Astrocyte (in vitro differentiated cells and primary cell): ENCODE results near the gene LRRC18. TPM values are rescaled to one million over a fixed set of nuclear protein-coding genes. Genes with fewer than 3 reads are reported as not detected.

Experiments
- DNase-seq: peaks from one replicate; pipeline ENCODE4 v3.0.0-alpha.2; 2010; ENCODE audit warnings: low read depth
- FAIRE-seq: peaks from 2 replicates; lab custom pipeline; 2011; peaks lifted over from hg19 to GRCh38; lab: Jason Lieb, UNC
- H2AFZ ChIP-seq: 2 replicates; pipeline ENCODE4 v1.6.0; 2012; ENCODE audit warnings: low read depth, low read length, inconsistent platforms
- H3K27ac ChIP-seq: 2 replicates; pipeline ENCODE4 v1.5.1; 2011; ENCODE audit warnings: low read depth, low read length, inconsistent platforms
- H3K27me3 ChIP-seq: 2 replicates; pipeline ENCODE4 v1.6.0; 2011; ENCODE audit warnings: low read length, inconsistent platforms; ENCODE audit not compliant: insufficient read depth
- H3K36me3 ChIP-seq: 2 replicates; pipeline ENCODE4 v1.5.1; 2011; ENCODE audit warnings: low read length, inconsistent platforms; ENCODE audit not compliant: insufficient read depth
- H3K4me1 ChIP-seq: 2 replicates; pipeline ENCODE4 v1.5.1; 2011; ENCODE audit warnings: low read length, inconsistent platforms; ENCODE audit not compliant: insufficient read depth
- H3K4me2 ChIP-seq: 2 replicates; pipeline ENCODE4 v1.6.0; 2012; ENCODE audit warnings: low read length, inconsistent platforms
- H3K4me3 ChIP-seq: 2 replicates; pipeline ENCODE4 v1.5.1; 2011; ENCODE audit warnings: low read depth, mild to moderate bottlenecking, low read length, inconsistent platforms; ENCODE audit not compliant: insufficient read depth
- H3K79me2 ChIP-seq: 2 replicates; pipeline ENCODE4 v1.6.0; 2012; ENCODE audit warnings: mild to moderate bottlenecking, low read length, inconsistent platforms; ENCODE audit not compliant: insufficient read depth
- H3K9ac ChIP-seq: 2 replicates; pipeline ENCODE4 v1.6.0; 2012; ENCODE audit warnings: mild to moderate bottlenecking, low read length, inconsistent platforms
- H3K9me3 ChIP-seq: 2 replicates; pipeline ENCODE4 v1.5.1; 2012; ENCODE audit warnings: low read depth, mild to moderate bottlenecking, low read length, inconsistent platforms; ENCODE audit not compliant: insufficient read depth
- H4K20me1 ChIP-seq: 2 replicates; pipeline ENCODE4 v1.6.0; 2012; ENCODE audit warnings: low read length, inconsistent platforms; ENCODE audit not compliant: insufficient read depth
- H3K27ac Mint-ChIP-seq: one replicate; pipeline ENCODE4 v1.8.0; 2021; ENCODE audit warnings: mild to moderate bottlenecking, mixed read lengths; ENCODE audit not compliant: unreplicated experiment
- H3K27me3 Mint-ChIP-seq: one replicate; pipeline ENCODE4 v1.8.0; 2021; ENCODE audit warnings: low read depth, mixed read lengths; ENCODE audit not compliant: unreplicated experiment
- H3K36me3 Mint-ChIP-seq: one replicate; pipeline ENCODE4 v1.8.0; 2021; ENCODE audit warnings: low read depth, mixed read lengths; ENCODE audit not compliant: unreplicated experiment
- H3K4me1 Mint-ChIP-seq: one replicate; pipeline ENCODE4 v1.8.0; 2021; ENCODE audit warnings: low read depth, mixed read lengths; ENCODE audit not compliant: unreplicated experiment
- H3K4me3 Mint-ChIP-seq: one replicate; pipeline ENCODE4 v1.8.0; 2021; ENCODE audit warnings: mild to moderate bottlenecking, moderate library complexity, mixed read lengths; ENCODE audit not compliant: unreplicated experiment
- H3K9me3 Mint-ChIP-seq: one replicate; pipeline ENCODE4 v1.8.0; 2021; ENCODE audit warnings: mild to moderate bottlenecking, mixed read lengths; ENCODE audit not compliant: unreplicated experiment
- CTCF ChIP-seq: IDR thresholded peaks from 2 replicates; pipeline ENCODE4 v1.5.1; 2011; ENCODE audit warnings: low read depth, mild to moderate bottlenecking, inconsistent platforms, low read length, moderate library complexity; ENCODE audit not compliant: insufficient read depth
- EZH2 ChIP-seq: IDR thresholded peaks from 2 replicates; pipeline ENCODE4 v1.6.1; 2012; ENCODE audit warnings: mild to moderate bottlenecking, low read length, inconsistent platforms; ENCODE audit not compliant: insufficient read depth
- total RNA-seq: library from RNA; stranded (reverse); gene quantifications from 2 replicates; pipeline ENCODE4 v1.2.1, GENCODE V29; 2021

The LRRC18 gene
- total RNA-seq, 1 donor from 2014 or later: not detected

- no peaks in the 10 kb centered on the region for H3K4me1 ChIP-seq
- Mint-ChIP-seq H3K4me3 (no peak overlapping the region), H3K36me3 (no peaks in the 10 kb centered on the region), H3K9me3 (peaks cover 5% of the 10 kb centered on the region), H3K27ac (no peak overlapping the region), H3K4me1 (no peaks in the 10 kb centered on the region), H3K27me3 (peaks cover 39% of the 10 kb centered on the region)
- H3K79me2 ChIP-seq: no peaks in the 10 kb centered on the region
- H2AFZ ChIP-seq: no peak overlapping the region
- FAIRE-seq (no peak), DNase-seq (no peak)
- no peak overlapping the region for H3K27ac ChIP-seq
- peaks cover 8% of the 10 kb centered on the region for H3K27me3 ChIP-seq
- no peaks in the 10 kb centered on the region for H4K20me1 ChIP-seq
- H3K9ac ChIP-seq: no peak overlapping the region
- TF ChIP-seq EZH2 (no peak), CTCF (no peak)
- no peaks in the 10 kb centered on the region for H3K9me3 ChIP-seq
- no peaks in the 10 kb centered on the region for H3K36me3 ChIP-seq
- no peak overlapping the region for H3K4me3 ChIP-seq
- H3K4me2 ChIP-seq: no peak overlapping the region
These were observed 17.9 kb upstream of the LRRC18 start for GRCh38 chr10:48957361-48958151.

DNA sequence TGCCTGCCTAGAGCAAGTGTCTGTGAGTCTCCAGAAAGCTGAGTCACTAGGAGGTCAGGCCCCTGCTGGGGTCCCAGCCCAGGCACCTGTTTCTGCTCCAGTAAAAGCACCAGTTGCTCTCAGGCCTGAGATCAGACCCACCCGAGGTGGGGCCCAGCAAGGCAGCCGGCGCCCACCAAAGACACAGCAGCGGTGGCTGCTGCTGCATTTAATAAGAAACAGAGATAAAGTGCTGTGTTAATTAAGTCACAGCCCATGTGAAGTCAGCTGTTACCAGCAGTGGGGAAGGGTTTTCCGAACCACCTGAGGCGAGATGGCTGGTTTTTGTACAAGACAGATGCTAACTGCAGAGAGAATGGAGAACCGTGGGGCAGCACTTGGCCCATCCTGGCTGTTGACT lies 12.1 kb upstream of the LRRC18 start:
- Histone ChIP-seq H3K9ac (no peak overlapping the region), H3K27ac (no peak overlapping the region), H3K79me2 (no peaks in the 10 kb centered on the region), H3K4me1 (no peaks in the 10 kb centered on the region), H3K9me3 (no peaks in the 10 kb centered on the region), H3K4me2 (no peak overlapping the region), H3K4me3 (no peak overlapping the region), H4K20me1 (no peaks in the 10 kb centered on the region), H3K27me3 (peaks cover 2% of the 10 kb centered on the region), H2AFZ (no peak overlapping the region), H3K36me3 (no peaks in the 10 kb centered on the region)
- peaks cover 3% of the 10 kb centered on the region for H3K9me3 Mint-ChIP-seq
- H3K27ac Mint-ChIP-seq: no peak overlapping the region
- no peak for TF ChIP-seq EZH2
- TF ChIP-seq CTCF: no peak
- FAIRE-seq (no peak), DNase-seq (no peak)
- no peaks in the 10 kb centered on the region for H3K36me3 Mint-ChIP-seq
- H3K27me3 Mint-ChIP-seq: peaks cover 37% of the 10 kb centered on the region
- no peak overlapping the region for H3K4me3 Mint-ChIP-seq
- H3K4me1 Mint-ChIP-seq: no peaks in the 10 kb centered on the region

- H3K4me3 Mint-ChIP-seq: no peak overlapping the region
- Histone ChIP-seq H3K27ac (no peak overlapping the region), H3K9ac (no peak overlapping the region), H3K36me3 (no peaks in the 10 kb centered on the region), H3K4me2 (no peak overlapping the region), H3K27me3 (peaks cover 2% of the 10 kb centered on the region), H3K4me1 (no peaks in the 10 kb centered on the region), H3K79me2 (no peaks in the 10 kb centered on the region), H3K4me3 (no peak overlapping the region), H3K9me3 (no peaks in the 10 kb centered on the region), H4K20me1 (no peaks in the 10 kb centered on the region), H2AFZ (no peak overlapping the region)
- no peaks in the 10 kb centered on the region for H3K36me3 Mint-ChIP-seq
- peaks cover 42% of the 10 kb centered on the region for H3K27me3 Mint-ChIP-seq
- H3K27ac Mint-ChIP-seq: no peak overlapping the region
- DNase-seq: no peak
- TF ChIP-seq EZH2 (no peak), CTCF (no peak)
- no peaks in the 10 kb centered on the region for H3K9me3 Mint-ChIP-seq
- H3K4me1 Mint-ChIP-seq: no peaks in the 10 kb centered on the region
- no peak for FAIRE-seq
These were observed 8.9 kb upstream of the LRRC18 start for GRCh38 chr10:48948470-48949037.
